SW480 (cell line): ENCODE data around the gene SARDH.

Source experiments
- DNase-seq: peaks from one replicate; pipeline ENCODE4 v3.0.0-alpha.2; 2016; ENCODE audit warnings: low spot score

The SARDH gene

DNA sequence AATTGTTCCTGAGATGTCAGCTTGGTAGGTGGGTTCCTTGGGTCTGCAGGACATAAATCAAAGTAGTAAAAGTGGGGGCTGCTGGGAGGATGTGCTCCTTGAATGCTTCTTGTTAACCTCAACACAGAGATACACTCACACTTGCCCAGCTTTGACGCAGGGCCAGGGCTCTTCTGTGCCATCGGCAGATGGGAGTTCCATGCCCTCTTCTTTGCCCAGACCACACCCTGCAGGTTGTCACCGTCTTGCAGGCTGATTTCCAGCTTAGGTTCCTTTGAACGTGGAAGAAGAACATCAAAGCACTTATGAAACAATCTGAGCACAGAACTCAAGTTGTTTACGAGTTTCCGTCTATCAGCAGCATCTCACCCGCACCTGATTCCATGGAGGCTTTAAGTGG lies 91.0 kb downstream of the SARDH start:
- DNase-seq, result peak; percentile 43

GRCh38 chr9:133645021-133645765 lies 93.0 kb downstream of the SARDH start:
- no peak for DNase-seq

- no peak for DNase-seq
Measured at GRCh38 chr9:133643978-133644760, 94.0 kb downstream of the SARDH start.

DNA sequence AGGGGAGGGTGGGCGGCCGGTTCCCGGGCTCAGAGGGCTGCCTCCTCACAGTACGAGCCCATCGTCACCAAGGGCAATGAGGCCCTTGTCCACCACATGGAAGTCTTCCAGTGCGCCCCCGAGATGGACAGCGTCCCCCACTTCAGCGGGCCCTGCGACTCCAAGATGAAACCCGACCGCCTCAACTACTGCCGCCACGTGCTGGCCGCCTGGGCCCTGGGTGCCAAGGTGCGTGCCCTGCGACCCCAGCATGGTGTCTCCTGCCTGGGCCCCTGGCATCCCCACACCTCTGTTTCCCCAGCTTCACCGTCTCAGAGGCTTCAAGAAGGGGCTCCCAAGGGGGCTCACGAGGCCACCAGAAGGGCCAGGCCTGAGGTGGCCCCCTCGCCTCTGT lies 94.8 kb downstream of the SARDH start:
- DNase-seq, result no peak

- DNase-seq, result no peak
Measured at GRCh38 chr9:133642708-133643361, 95.3 kb downstream of the SARDH start.

GRCh38 chr9:133641861-133642595 lies 96.1 kb downstream of the SARDH start:
- DNase-seq, result no peak

GRCh38 chr9:133641396-133641655 lies 96.8 kb downstream of the SARDH start:
- DNase-seq, result no peak

- DNase-seq, result no peak
Measured at GRCh38 chr9:133640580-133641395, 97.4 kb downstream of the SARDH start.

DNA sequence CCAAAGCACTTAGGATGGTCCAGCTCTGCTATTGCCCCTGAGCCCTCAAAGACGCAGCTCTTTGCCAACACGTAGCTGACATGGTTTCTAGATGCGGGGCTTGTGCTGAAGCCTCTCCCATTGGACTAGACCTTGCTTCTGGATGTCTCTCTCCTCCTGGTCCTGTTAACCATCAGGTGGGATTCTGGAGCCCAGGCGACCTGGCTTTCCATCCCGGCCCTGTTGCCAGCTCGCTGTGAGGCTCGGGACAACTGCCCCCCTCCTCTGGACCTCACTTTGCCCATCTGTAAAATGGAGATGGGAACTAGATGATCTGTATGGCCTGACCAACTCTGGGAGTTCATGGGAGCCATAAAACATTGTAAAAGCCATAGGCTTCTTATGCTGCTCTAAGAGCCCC lies 98.0 kb downstream of the SARDH start:
- DNase-seq, result no peak

GRCh38 chr9:133639613-133640012 lies 98.5 kb downstream of the SARDH start:
- no peak for DNase-seq

DNA sequence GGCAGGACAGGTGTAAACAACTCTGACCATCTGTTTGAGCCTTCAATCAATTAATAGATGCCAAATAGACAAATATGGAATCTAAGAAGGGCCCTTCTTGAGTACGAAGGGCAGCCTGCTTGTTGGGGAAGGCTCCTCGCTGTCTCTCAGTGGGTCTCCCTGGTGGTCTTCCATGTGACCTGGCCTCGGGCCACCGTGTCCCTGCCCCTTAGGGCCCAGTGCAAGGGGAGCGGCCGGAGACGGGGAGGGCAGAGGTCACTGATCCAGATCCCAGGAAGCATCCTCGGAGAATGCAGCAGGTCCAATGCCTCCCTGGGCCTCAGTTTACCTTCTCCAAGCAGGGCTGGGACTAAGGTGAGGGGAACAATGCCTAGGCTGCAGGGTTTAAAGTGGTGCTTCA lies 99.4 kb downstream of the SARDH start:
- no peak for DNase-seq

- no peak for DNase-seq
Measured at GRCh38 chr9:133638076-133638475, 100.1 kb downstream of the SARDH start.

DNA sequence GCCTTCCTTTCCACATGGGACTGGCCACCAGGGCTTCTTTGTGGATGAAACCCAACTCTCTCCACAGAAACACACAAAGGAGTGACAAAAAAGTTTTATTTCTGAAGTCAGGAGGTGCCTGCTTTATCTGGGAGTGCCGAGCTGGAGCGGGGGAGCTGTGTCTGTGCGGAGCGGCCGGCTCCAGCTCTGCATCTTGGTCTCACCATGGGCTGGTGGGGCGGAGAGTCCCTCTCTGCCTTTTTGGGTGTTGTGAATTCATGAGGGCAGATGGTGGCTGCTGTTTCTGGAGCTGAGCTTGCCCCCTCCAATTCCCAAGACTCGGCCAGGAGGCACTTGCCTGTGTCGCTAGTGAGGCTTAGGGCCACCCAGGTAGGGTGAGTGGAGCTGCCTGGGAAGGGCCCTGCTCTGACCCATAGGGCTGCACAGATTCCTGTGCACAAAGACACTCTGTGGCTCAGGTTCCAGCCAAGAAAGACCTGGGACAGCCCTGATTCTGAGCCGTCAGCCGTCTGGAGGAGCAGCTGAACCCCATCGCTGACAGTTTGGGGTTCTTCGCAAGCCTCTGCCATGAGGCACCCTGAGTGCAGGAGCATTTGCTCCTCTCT lies 100.6 kb downstream of the SARDH start:
- no peak for DNase-seq

- DNase-seq, result no peak
Measured at GRCh38 chr9:133636902-133637301, 101.2 kb downstream of the SARDH start.

DNA sequence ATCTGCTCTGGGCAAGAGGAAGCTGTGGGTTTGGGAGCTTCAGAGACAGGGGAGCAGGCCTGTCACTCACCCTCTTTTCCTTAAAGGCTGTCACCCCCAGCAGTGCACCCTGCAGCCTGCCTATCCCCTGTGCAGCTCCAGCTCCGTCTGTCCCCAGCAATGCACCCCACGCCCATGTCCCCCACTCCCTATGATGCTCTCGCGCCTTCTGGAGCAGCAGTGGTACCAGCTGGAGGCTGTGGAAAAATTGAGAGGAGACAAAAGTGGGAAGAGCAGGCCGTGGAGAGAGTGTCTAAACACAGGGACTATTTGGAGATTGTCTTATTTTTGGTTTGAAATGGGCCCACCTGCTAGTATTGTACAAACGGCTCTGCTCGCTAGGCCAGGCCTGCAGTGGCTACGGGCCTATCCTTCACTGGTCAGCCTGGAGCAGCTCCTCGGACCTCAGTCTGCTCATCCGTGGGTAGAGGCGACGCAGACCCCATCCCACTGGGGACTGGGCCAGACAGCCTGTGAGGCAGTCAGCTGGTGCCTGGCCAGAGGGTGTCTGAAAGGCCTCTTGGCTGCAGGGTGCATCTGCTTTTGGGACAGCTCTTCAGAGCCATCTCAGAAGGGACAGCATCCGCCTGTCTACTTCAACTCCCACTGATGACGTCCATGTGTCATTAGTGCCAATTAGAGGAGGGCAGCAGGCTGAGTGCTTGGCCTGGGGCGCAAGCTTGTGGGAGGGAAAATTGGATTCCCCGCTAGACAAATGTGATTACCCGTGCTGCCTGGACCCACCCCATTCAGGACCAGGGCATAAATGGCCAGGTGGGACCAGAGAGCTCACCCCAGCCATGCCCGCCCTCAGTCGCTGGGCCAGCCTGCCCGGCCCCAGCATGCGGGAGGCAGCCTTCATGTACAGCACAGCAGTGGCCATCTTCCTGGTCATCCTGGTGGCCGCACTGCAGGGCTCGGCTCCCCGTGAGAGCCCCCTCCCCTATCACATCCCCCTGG lies 102.3 kb downstream of the SARDH start, which contains the start of gene DBH:
DBH (plus strand) TSS at position 831 of the 999 bp plus-strand sequence; CDS start at position 840, 9 bp downstream.
- no peak for DNase-seq

DNA sequence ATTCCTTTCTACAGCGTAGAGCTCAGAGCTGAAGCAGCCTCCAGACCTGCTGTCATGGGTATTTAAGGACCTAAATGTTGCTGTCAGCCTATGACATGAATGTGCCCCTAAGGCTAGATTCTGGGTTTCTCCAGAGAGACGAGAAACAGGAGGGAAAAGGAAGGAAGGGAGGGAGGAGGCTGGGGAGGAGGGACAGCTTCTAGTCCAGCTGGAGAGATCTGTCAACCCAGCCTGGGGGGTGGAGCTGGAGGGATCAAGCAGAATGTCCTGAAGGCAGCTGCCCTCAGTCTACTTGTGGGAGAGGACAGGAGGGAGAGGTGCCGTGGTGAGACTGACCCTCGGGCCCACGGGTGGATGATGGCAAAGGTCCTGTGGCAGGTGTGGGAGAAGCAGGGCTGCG lies 103.1 kb downstream of the SARDH start:
- no peak for DNase-seq

DNA sequence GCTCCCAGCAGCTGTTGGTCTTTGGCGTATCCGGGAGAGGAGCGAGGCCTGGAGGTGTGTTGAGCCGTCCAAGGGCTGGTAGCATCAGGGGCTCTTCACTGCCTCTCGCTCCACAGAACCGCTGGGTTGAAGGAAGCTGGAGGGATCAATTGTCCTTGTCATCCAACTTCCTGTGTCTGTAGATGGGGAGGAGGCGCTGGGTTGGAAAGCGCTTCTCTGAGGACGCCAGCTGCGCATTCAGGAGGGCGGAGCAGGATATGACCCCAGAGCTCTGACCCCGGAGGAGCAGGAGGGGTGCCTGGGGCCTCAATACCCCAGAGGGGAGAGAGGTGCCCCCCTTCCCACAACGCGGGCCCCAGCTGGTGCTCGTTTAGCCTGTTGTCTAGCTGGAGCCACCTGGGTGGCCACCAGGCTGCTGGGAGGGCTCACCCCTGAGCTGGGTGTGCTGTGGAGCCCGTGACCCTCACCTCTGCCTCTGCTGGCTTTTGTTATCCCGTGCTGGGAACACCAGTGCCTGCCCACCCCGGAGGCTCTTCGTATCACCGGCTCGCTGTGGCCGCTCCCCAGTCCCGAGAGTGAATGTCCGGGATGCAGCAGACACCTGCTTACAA lies 104.0 kb downstream of the SARDH start:
- no peak for DNase-seq

DNA sequence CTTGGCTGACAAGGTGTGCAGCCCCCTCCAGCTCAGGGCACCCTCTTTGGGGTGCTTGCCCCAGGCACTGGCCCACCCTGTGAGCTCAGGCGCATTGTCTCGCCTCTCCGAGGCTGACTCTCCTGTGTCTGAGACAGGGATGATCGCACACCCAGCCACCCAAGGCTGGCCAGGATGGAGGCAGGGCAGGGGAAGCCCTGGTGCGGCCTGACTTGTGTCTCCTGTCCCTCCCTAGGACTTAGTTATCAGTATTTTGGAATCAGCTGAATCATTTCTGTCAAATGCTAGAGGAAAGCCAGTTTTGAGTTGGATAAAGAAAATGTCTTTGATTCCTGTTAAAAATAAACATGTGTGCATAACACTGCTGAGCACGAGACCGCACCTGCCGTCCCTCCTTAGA lies 104.5 kb downstream of the SARDH start:
- DNase-seq, result no peak
